Stomach (tissue), 9 donors: ENCODE measurements around the gene HAUS8. TPM values are rescaled to one million over a fixed set of nuclear protein-coding genes. Genes with fewer than 3 reads are reported as not detected.

ENCODE experiments used
- DNase-seq, 2 donors: peaks; one replicate each; pipeline versions ENCODE4 v3.0.0 to v3.0.0-alpha.2; 2013 to 2019
- H3K27ac ChIP-seq, 5 donors: fragments of 200-600 bp in 4 of 5; sonication (generic) in 4 of 5; one replicate each; pipeline ENCODE4 v1.5.1; 2013 to 2019; ENCODE audit warnings: mild to moderate bottlenecking in 1 of 5, moderate library complexity in 1 of 5
- H3K27me3 ChIP-seq, 3 donors: fragments of 200-600 bp; sonication (generic); one replicate each; pipeline ENCODE4 v1.5.1; 2017 to 2019; ENCODE audit warnings: mixed run types in 1 of 3
- H3K36me3 ChIP-seq, 4 donors: fragments of 200-600 bp; sonication (generic); 1 replicate in 3 of 4; 2 replicates in 1 of 4; pipeline ENCODE4 v1.5.1; 2016 to 2019
- H3K4me1 ChIP-seq, 4 donors: fragments of 200-600 bp; sonication (generic); one replicate each; pipeline ENCODE4 v1.5.1; 2016 to 2019
- H3K4me3 ChIP-seq, 4 donors: fragments of 200-600 bp; sonication (generic) in 3 of 4; one replicate each; pipeline ENCODE4 v1.5.1; 2016 to 2019; ENCODE audit warnings: mild to moderate bottlenecking in 1 of 4
- H3K9me3 ChIP-seq, 4 donors: fragments of 200-600 bp; sonication (generic); one replicate each; pipeline ENCODE4 v1.5.1; 2016 to 2019
- CTCF ChIP-seq, 7 experiments: fragments of 450-650 bp in 4 of 7; fragments of 200-600 bp in 3 of 7; sonication (generic) in 3 of 7; IDR thresholded peaks; one replicate each; pipeline ENCODE4 v1.5.1; 2016 to 2019; ENCODE audit warnings: antibody characterized with exemption in 7 of 7, control low read depth in 2 of 7, mild to moderate bottlenecking in 1 of 7
- EP300 ChIP-seq: sonication (generic); formaldehyde crosslinking; IDR thresholded peaks from one replicate; pipeline ENCODE4 v1.6.1; 2017; ENCODE audit warnings: antibody characterized with exemption
- POLR2A ChIP-seq, 4 donors: fragments of 450-650 bp; IDR thresholded peaks; one replicate each; pipeline ENCODE4 v1.6.1; 2016; ENCODE audit warnings: antibody characterized with exemption in 4 of 4, control low read depth in 2 of 4, mild to moderate bottlenecking in 1 of 4, moderate library complexity in 1 of 4
- POLR2AphosphoS5 ChIP-seq, 3 donors: sonication (generic); formaldehyde crosslinking; IDR thresholded peaks; one replicate each; pipeline ENCODE4 v1.6.1; 2016; ENCODE audit warnings: antibody characterized with exemption in 3 of 3
- WGBS, 5 donors: extraction: QIAGEN DNeasy Blood & Tissue Kit in 3 of 5; methylation state at CpG; one replicate each; pipeline versions ENCODE4 v1.1.5 to v1.1.7; 2013 to 2018; 5-methylcytosine and 5-hydroxymethylcytosine counted together
- intact Hi-C: fragments of 100-400 bp; cut with DNase I; formaldehyde crosslinking; loops from one replicate; pipeline ENCODE4 v1.15.1; 2023; ENCODE audit warnings: low total_unique reads
- polyA plus RNA-seq, 3 donors: library from polyadenylated mRNA; stranded (reverse); fragments of 200-250 nt; gene quantifications; one replicate each; pipeline ENCODE4 v1.2.3, GENCODE V29; 2013
- total RNA-seq, 5 donors: library from RNA; depleted of rRNA; stranded (reverse); fragments of >200 nt; gene quantifications; one replicate each; pipeline versions ENCODE4 v1.1.0 to v1.2.3, GENCODE V29; 2014 to 2016
- donor health status: healthy with polysubstance abuse.
- donor health status: Bipolar disorder and iron deficiency.
- donor health status: healthy.

Gene HAUS8
- total and polyA plus RNA-seq, 8 donors, result 0.45 to 27.2 (median 9.0) TPM

DNA sequence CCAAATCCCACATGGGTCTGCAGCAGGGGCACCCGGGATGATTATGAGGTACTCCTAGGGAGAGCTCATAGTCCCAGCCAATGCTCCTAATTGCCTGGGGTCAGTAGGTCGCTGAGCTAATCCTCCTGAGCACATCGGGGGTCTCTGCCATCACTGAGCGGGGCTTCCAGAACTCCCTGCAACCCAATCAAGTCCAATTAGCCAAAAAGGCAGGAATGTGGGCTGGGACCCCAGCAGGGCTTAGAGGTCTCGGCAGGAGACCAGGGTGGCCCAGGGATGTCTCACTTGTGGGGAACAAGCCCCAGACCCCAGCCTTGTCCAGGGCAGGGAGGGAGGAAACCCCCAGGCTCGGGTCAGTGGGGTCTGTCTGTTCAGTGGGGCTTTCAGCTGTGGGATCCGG is 31.5 kb downstream of the HAUS8 start:
- H3K36me3 ChIP-seq, result peaks cover 0 to 7% (median 2%) of the 10 kb centered on the region in 4 donors
- 65 to 77% (median 72%) methylated on average over 3 to 7 of the region's 7 CpGs for WGBS, 5 donors
- no peak overlapping the region for H3K4me3 ChIP-seq
- TF ChIP-seq POLR2A (IDR thresholded peaks at IDR 0.05) (no peak), EP300 (no peak)
- no peaks in the 10 kb centered on the region for H3K9me3 ChIP-seq
- peaks cover 0 to 15% (median 0%) of the 10 kb centered on the region in 3 donors for H3K27me3 ChIP-seq
- no peak for DNase-seq
- H3K4me1 ChIP-seq, result peaks cover 0 to 9% (median 2%) of the 10 kb centered on the region in 4 donors
- intact Hi-C loops, result no loop called here
- no peak overlapping the region for H3K27ac ChIP-seq

GRCh38 chr19:17041976-17042375 is 33.3 kb downstream of the HAUS8 start:
- WGBS, 5 donors, result 22 to 33% (median 29%) methylated on average over 10 to 11 of the region's 11 CpGs
- peak in 1 of 2 donors; percentile 76 for DNase-seq
- intact Hi-C loops, result no loop called here

DNA sequence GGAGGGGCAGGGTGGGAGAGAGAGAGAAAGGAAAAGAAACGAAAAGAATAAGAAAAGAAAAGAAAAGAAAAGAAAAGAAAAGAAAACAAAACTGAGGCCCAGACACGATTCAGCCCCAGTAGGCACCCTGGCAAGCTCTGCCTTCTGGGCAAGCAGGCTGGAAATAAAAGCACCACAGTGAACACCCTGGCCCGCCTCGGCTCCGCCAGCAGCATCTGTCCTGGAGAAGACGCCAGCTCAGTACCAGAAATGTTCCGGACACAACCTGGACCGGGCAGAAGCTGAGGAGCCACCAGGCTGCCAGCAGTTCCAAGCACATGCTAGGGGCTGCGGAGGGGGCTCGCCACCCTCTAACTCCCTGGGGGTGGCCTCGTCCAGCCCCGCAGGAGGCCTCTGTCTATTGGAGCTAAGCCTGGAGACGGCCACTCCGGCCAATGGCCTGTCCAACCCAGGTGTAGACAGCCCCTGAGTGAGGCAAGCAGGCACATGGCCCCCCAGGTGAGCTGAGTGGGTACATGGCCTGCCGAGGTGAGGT is 37.2 kb downstream of the HAUS8 start:
- H3K9me3 ChIP-seq, result no peaks in the 10 kb centered on the region
- intact Hi-C loops, result no loop called here
- peaks cover 0 to 9% (median 2%) of the 10 kb centered on the region in 4 donors for H3K4me1 ChIP-seq
- no peak overlapping the region for H3K27ac ChIP-seq
- 72 to 78% (median 77%) methylated on average over 9 to 15 of the region's 15 CpGs for WGBS, 5 donors
- peaks cover 0 to 44% (median 0%) of the 10 kb centered on the region in 3 donors for H3K27me3 ChIP-seq
- H3K36me3 ChIP-seq, result no peaks in the 10 kb centered on the region
- TF ChIP-seq POLR2AphosphoS5 (IDR thresholded peaks at IDR 0.05), result no peak
- no peak for TF ChIP-seq CTCF (IDR thresholded peaks at IDR 0.05)
- TF ChIP-seq EP300, result no peak
- no peak for TF ChIP-seq POLR2A (IDR thresholded peaks at IDR 0.05)
- no peak overlapping the region for H3K4me3 ChIP-seq
- DNase-seq, result no peak

More at GRCh38 chr19:17041976-17042375, 33.3 kb downstream of the HAUS8 start:
- Histone ChIP-seq H3K9me3 (no peaks in the 10 kb centered on the region), H3K4me3 (no peak overlapping the region), H3K36me3 (no peaks in the 10 kb centered on the region), H3K27ac (no peak overlapping the region), H3K27me3 (peaks cover 0 to 24% (median 0%) of the 10 kb centered on the region in 3 donors), H3K4me1 (peaks cover 0 to 9% (median 2%) of the 10 kb centered on the region in 4 donors)
- TF ChIP-seq POLR2A (IDR thresholded peaks at IDR 0.05) (no peak), CTCF (IDR thresholded peaks at IDR 0.05) (no peak), EP300 (no peak), POLR2AphosphoS5 (IDR thresholded peaks at IDR 0.05) (no peak)

GRCh38 chr19:17037184-17037583 is 38.1 kb downstream of the HAUS8 start:
- intact Hi-C loops, result no loop called here
- 81 to 92% (median 89%) methylated on average over 6 of the region's 6 CpGs for WGBS, 5 donors

More at GRCh38 chr19:17037184-17037583, 38.1 kb downstream of the HAUS8 start:
- Histone ChIP-seq H3K27ac (no peak overlapping the region), H3K9me3 (no peaks in the 10 kb centered on the region), H3K4me1 (peaks cover 0 to 8% (median 2%) of the 10 kb centered on the region in 4 donors), H3K4me3 (no peak overlapping the region), H3K36me3 (no peaks in the 10 kb centered on the region), H3K27me3 (peaks cover 0 to 40% (median 0%) of the 10 kb centered on the region in 3 donors)
- no peak for DNase-seq
- TF ChIP-seq POLR2AphosphoS5 (IDR thresholded peaks at IDR 0.05) (no peak), CTCF (IDR thresholded peaks at IDR 0.05) (no peak), EP300 (no peak), POLR2A (IDR thresholded peaks at IDR 0.05) (no peak)
